ENCODE data around the gene FOXD4.
"Not testable (repeated sequence)": the region's sequence is repeated elsewhere in the genome, so short reads cannot be mapped to it uniquely, and the experiment has no call there.

GRCh38 chr9:139880-140279 is 21.7 kb upstream of the FOXD4 start:
- TF ChIP-seq, protein P1, sequence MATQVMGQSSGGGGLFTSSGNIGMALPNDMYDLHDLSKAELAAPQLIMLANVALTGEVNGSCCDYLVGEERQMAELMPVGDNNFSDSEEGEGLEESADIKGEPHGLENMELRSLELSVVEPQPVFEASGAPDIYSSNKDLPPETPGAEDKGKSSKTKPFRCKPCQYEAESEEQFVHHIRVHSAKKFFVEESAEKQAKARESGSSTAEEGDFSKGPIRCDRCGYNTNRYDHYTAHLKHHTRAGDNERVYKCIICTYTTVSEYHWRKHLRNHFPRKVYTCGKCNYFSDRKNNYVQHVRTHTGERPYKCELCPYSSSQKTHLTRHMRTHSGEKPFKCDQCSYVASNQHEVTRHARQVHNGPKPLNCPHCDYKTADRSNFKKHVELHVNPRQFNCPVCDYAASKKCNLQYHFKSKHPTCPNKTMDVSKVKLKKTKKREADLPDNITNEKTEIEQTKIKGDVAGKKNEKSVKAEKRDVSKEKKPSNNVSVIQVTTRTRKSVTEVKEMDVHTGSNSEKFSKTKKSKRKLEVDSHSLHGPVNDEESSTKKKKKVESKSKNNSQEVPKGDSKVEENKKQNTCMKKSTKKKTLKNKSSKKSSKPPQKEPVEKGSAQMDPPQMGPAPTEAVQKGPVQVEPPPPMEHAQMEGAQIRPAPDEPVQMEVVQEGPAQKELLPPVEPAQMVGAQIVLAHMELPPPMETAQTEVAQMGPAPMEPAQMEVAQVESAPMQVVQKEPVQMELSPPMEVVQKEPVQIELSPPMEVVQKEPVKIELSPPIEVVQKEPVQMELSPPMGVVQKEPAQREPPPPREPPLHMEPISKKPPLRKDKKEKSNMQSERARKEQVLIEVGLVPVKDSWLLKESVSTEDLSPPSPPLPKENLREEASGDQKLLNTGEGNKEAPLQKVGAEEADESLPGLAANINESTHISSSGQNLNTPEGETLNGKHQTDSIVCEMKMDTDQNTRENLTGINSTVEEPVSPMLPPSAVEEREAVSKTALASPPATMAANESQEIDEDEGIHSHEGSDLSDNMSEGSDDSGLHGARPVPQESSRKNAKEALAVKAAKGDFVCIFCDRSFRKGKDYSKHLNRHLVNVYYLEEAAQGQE (IDR thresholded peaks at IDR 0.05; ENCODE audit: low read depth): not testable (repeated sequence)
- TF ChIP-seq CTCF (IDR thresholded peaks at IDR 0.05 in 2 of 3, conservative IDR thresholded peaks at IDR 0.05 in 1 of 3; ENCODE audit: borderline replicate concordance in 1 of 3, insufficient read depth in 1 of 3, low read depth in 2 of 3, low read length in 2 of 3); SIN3A (IDR thresholded peaks at IDR 0.05; ENCODE audit: low read depth): not testable (repeated sequence)

Measured in HCT116 (cell line).